ENCODE data around the gene MAOB.

Gene MAOB

DNA sequence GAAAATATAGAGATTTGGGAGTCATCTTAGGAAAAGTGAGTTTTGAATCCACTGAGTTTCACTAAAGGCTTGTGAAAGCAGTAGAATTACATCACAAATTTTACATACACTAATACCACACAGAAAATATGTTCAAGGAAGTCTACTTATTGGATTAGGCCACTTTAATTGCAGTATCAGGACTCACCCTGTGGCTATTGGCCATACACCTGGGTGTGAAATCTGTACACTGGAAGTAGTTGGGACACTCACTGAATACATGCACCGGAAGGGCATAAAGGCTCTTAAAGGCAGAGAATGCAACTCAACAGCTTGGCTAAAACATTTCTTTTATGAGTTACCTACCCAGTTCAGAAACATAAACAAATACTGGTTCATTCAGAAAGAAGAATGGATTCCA, 19.8 kb downstream of the MAOB start:
- DNase-seq (ENCODE audit: low spot score) = no peak
- no peak for TF ChIP-seq CTCF (IDR thresholded peaks at IDR 0.05; ENCODE audit: extremely low read depth, insufficient read depth, missing control alignments)
- in situ Hi-C loops (cut with MboI; ENCODE audit: low pct_unique_long_range_greater_than_20kb, low sequenced_read_pairs, unreplicated experiment) = no loop called here

- no peak for TF ChIP-seq CTCF (IDR thresholded peaks at IDR 0.05; ENCODE audit: extremely low read depth, insufficient read depth, missing control alignments)
- in situ Hi-C loops (cut with MboI; ENCODE audit: low pct_unique_long_range_greater_than_20kb, low sequenced_read_pairs, unreplicated experiment) = no loop called here
- no peak for DNase-seq (ENCODE audit: low spot score)
These were observed 20.5 kb downstream of the MAOB start for GRCh38 chrX:43861750-43862149.

- in situ Hi-C loops (cut with MboI; ENCODE audit: low pct_unique_long_range_greater_than_20kb, low sequenced_read_pairs, unreplicated experiment) = no loop called here
- no peak for DNase-seq (ENCODE audit: low spot score)
- no peak for TF ChIP-seq CTCF (IDR thresholded peaks at IDR 0.05; ENCODE audit: extremely low read depth, insufficient read depth, missing control alignments)
These were observed 21.4 kb downstream of the MAOB start for GRCh38 chrX:43860646-43861370.

- TF ChIP-seq CTCF (IDR thresholded peaks at IDR 0.05; ENCODE audit: extremely low read depth, insufficient read depth, missing control alignments) = no peak
- in situ Hi-C loops (cut with MboI; ENCODE audit: low pct_unique_long_range_greater_than_20kb, low sequenced_read_pairs, unreplicated experiment) = no loop called here
- DNase-seq (ENCODE audit: low spot score) = no peak
These were observed 28.9 kb downstream of the MAOB start for GRCh38 chrX:43853225-43853828.

DNA sequence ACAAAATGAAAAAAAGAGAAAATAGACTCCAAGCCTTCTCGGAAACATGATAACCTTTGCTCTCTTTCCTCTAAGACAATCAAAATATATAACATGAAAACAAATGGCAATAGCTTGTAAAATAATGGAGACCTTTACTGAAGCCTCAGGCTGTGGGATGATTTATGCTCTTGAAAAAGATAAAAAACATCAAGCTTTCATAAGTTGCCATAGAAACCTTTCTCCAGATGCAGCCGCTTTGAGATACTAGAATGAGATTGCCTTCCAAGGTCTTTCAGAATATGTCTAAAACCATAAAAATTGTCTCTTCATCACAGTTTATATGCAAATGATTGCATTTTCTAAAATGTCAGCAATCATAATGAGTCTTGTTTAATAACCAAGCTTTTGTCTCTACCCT, 31.6 kb downstream of the MAOB start:
- no peak for TF ChIP-seq CTCF (IDR thresholded peaks at IDR 0.05; ENCODE audit: extremely low read depth, insufficient read depth, missing control alignments)
- DNase-seq (ENCODE audit: low spot score) = no peak
- in situ Hi-C loops (cut with MboI; ENCODE audit: low pct_unique_long_range_greater_than_20kb, low sequenced_read_pairs, unreplicated experiment) = no loop called here

- in situ Hi-C loops (cut with MboI; ENCODE audit: low pct_unique_long_range_greater_than_20kb, low sequenced_read_pairs, unreplicated experiment) = no loop called here
- no peak for TF ChIP-seq CTCF (IDR thresholded peaks at IDR 0.05; ENCODE audit: extremely low read depth, insufficient read depth, missing control alignments)
- no peak for DNase-seq (ENCODE audit: low spot score)
These were observed 33.1 kb downstream of the MAOB start for GRCh38 chrX:43849173-43849572.
